Activated naive CD8-positive, alpha-beta T cell (primary cell): ENCODE data around the gene MEGF9.

Source experiments
- H3K27ac Mint-ChIP-seq: one replicate; pipeline ENCODE4 v1.8.0; 2021; ENCODE audit warnings: mixed read lengths
- H3K27me3 Mint-ChIP-seq: one replicate; pipeline ENCODE4 v1.8.0; 2021; ENCODE audit warnings: mixed read lengths
- H3K36me3 Mint-ChIP-seq: one replicate; pipeline ENCODE4 v1.8.0; 2021; ENCODE audit warnings: mixed read lengths
- H3K4me1 Mint-ChIP-seq: one replicate; pipeline ENCODE4 v1.8.0; 2021; ENCODE audit warnings: low read depth, mixed read lengths
- H3K4me3 Mint-ChIP-seq: one replicate; pipeline ENCODE4 v1.8.0; 2021; ENCODE audit warnings: mild to moderate bottlenecking, mixed read lengths
- H3K9me3 Mint-ChIP-seq: one replicate; pipeline ENCODE4 v1.8.0; 2021; ENCODE audit warnings: low read depth, mixed read lengths

Gene MEGF9

DNA sequence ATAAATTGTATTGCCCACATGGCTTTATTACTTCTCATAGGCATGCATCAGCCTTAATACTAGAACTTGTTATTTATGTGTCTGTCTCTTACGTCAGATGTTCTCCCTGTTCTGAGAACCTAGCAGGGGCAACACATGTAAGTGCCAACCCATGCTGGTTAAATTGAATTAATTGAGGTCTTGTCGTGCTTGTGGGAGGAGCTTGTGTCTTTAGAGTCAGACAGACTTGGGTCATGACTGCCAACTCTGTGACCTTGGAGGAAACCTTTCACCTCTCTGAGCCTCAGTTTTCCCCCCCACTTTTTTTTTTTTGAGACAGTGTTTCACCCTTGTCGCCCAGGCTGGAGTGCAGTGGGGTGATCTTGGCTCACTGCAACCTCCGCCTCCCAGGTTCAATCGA, 2.2 kb upstream of the MEGF9 start:
- no peaks in the 10 kb centered on the region for H3K36me3 Mint-ChIP-seq

DNA sequence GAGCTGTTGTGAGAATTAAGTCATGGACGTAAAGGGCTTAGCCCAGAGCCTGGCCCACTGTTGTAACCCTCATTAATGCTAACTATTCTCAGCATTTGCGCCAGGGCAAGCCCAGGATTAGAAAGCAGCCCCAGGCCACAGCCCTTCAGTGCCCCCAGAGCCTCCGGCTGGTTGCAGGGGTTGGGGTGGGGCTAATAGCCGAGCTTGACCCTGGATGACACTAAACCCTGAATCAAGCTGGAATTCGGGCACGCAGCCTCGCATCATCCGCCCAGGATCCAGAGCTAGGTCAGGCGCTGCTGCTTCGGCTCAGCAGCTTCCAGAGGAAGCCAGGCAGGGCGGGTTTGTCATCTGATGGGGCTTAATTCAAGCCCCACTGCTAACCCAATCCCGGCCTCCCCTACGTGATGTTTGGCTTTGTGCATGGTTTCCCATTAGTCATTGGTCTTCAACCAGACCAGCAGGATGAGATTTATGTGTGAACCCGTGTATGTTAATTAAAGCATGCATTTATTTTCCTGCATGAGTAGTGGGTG, 1.2 kb upstream of the MEGF9 start:
- peak overlapping the region; percentile 82 for H3K4me3 Mint-ChIP-seq
- no peaks in the 10 kb centered on the region for H3K9me3 Mint-ChIP-seq
- H3K36me3 Mint-ChIP-seq = no peaks in the 10 kb centered on the region
- H3K4me1 Mint-ChIP-seq = peaks cover 31% of the 10 kb centered on the region
- no peak overlapping the region for H3K27ac Mint-ChIP-seq
- H3K27me3 Mint-ChIP-seq = no peaks in the 10 kb centered on the region

More for the DNA sequence above, 2.2 kb upstream of the MEGF9 start:
- no peaks in the 10 kb centered on the region for H3K9me3 Mint-ChIP-seq
- peaks cover 21% of the 10 kb centered on the region for H3K4me1 Mint-ChIP-seq
- H3K4me3 Mint-ChIP-seq = peak overlapping the region; percentile 6
- H3K27me3 Mint-ChIP-seq = no peaks in the 10 kb centered on the region
- no peak overlapping the region for H3K27ac Mint-ChIP-seq

DNA sequence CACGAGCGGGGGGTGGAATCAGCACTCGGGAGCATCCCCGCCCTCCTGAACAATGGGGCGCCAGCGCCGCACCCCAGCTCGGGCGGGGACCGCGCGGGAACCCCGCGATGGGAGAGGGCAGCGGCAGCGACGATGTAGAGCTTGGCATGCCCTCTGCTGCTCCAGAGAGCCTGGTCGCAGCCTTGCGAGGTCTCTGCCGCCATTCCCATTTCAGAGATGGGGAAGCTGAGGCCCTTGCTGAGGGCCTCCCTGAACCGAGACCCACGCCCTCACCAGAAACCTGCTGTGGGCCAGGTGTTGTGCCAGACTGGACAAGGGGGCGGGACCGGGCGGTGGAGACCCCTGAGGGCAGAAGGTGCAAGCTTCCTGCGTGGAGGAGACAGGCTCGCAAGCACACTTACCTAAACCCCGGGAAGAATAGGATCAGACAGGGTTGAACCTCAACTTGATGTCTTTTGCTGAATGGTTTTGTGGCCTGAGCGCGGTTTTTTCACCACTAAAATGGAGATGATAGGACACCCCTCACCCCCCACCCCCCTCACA, 647 bp upstream of the MEGF9 start:
- peak overlapping the region; percentile 82 for H3K4me3 Mint-ChIP-seq
- H3K27me3 Mint-ChIP-seq = no peaks in the 10 kb centered on the region
- H3K9me3 Mint-ChIP-seq = no peaks in the 10 kb centered on the region
- no peaks in the 10 kb centered on the region for H3K36me3 Mint-ChIP-seq
- H3K4me1 Mint-ChIP-seq = peaks cover 34% of the 10 kb centered on the region
- peak overlapping the region; percentile 28 for H3K27ac Mint-ChIP-seq

DNA sequence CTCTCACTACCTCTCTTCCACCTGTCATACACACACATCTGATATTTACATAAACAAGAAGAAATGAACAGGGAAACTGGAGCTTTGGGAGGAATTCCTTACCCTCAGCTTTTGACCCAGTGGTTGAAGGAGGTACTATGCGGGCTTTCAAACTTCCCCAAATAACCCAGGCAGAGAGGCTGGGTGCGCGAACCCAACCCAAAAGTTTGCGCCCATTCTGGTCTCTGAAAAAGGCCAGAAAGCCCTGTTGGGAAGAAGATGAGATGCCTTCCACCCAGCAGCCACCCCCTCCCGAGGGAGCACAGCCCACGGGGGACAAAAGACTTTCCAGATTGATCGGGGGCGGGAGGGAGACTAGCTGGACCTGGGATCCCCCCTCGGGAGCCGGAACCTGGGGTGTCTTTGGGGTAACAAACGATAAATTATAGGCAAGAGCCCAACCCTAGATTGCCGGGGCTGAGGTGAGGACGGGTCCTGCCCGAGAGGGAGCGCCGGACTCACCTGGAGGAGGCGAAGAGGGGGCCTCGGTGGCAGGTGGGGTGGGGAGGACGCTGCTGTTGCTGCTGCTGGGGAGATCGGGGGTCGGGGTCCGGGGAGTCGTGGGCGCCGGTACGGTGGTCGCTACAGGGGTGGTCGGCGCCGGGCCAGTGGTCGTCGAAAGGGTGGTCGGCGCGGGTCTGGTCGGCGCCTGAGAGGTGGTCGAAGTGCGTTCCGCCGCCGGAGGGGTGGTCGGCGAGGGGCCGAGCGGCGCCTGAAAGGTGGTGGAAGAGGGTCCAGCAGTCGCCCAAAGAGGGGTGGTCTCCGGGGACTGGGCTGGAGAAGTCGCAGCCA, 798 bp downstream of the MEGF9 start:
- H3K27me3 Mint-ChIP-seq = no peaks in the 10 kb centered on the region
- peak overlapping the region; percentile 75 for H3K27ac Mint-ChIP-seq
- H3K9me3 Mint-ChIP-seq = no peaks in the 10 kb centered on the region
- H3K4me1 Mint-ChIP-seq = peaks cover 38% of the 10 kb centered on the region
- no peaks in the 10 kb centered on the region for H3K36me3 Mint-ChIP-seq
- H3K4me3 Mint-ChIP-seq = peak overlapping the region; percentile 87

DNA sequence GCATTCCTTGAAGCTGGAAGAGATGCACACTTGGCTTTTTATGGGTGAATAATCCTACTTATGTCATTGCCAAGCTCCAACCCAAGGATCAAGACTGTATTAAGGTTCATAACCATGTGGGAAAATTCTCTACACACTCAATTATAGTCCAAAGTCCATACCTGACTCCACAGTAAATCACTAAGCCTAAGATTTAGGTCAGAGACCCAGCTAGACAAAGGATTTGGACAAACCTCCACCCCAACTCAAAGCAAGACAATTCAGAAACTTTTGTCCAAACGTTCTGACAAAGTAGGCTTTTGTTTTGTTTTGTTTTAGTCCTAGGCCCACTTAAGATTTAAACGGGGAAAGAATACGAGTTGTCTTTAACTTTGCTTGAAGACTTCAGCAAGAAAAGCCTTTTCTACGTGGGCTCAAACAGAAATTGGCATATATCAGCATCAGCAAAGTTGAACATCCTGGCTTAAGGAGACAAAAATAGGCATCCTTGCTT, 1.7 kb downstream of the MEGF9 start:
- Mint-ChIP-seq H3K27ac (peak overlapping the region; percentile 75), H3K36me3 (no peaks in the 10 kb centered on the region), H3K4me3 (peak overlapping the region; percentile 87), H3K9me3 (no peaks in the 10 kb centered on the region), H3K4me1 (peaks cover 39% of the 10 kb centered on the region), H3K27me3 (no peaks in the 10 kb centered on the region)

DNA sequence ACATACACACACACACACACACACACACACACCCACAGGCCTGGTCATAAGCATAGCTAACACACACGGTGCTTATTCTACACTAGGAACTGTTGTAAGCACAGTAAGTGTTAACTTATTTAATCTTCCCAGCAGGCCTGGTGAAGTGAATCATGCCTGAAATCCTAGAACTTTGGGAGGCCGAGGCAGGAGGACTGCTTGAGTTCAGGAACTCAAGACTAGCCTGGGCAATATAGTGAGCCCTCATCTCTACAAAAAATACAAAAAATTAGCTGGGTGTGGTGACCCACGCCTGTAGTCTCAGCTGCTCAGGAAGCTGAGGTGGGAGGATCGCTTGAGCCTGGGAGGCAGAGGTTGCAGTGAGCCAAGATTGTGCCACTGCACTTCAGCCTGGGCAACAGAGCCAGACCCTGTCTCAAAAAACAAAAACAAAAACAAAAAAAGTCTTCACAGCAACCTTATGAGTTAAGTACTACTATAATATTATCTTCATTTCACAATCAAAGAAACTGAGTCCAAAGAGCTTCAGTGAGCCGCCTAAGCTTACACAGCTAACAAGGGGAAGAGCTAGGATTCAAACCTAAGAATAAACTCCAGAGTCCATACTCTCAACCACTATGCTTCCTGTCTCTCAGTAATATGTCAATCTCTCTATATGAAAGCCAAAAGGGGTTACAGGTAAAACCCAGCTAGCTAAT, 2.3 kb downstream of the MEGF9 start:
- Mint-ChIP-seq H3K9me3 (no peaks in the 10 kb centered on the region), H3K4me1 (peaks cover 42% of the 10 kb centered on the region), H3K27me3 (no peaks in the 10 kb centered on the region), H3K36me3 (no peaks in the 10 kb centered on the region), H3K27ac (peak overlapping the region; percentile 52), H3K4me3 (peak overlapping the region; percentile 87)

DNA sequence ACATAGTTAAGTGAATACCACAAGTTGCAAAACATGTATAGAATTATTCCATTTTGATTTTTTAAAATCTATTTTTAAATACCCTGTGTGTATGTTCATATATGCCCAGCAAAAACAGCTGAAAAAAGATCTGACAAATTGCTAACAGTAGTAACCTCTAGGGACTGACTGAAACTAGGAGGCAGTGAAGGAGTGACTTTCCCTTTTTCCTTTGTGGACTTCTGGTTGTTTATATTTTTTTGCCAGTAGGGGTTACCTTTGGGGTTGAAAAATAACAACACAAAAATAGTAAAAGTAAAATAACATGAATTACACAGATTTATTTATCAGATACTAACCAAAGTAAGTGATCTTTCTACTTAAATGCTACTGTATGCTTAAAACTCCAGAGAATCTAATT, 2.9 kb downstream of the MEGF9 start:
- Mint-ChIP-seq H3K27ac (peak overlapping the region; percentile 78), H3K9me3 (no peaks in the 10 kb centered on the region), H3K4me3 (peak overlapping the region; percentile 20), H3K4me1 (peaks cover 42% of the 10 kb centered on the region), H3K27me3 (no peaks in the 10 kb centered on the region), H3K36me3 (no peaks in the 10 kb centered on the region)

DNA sequence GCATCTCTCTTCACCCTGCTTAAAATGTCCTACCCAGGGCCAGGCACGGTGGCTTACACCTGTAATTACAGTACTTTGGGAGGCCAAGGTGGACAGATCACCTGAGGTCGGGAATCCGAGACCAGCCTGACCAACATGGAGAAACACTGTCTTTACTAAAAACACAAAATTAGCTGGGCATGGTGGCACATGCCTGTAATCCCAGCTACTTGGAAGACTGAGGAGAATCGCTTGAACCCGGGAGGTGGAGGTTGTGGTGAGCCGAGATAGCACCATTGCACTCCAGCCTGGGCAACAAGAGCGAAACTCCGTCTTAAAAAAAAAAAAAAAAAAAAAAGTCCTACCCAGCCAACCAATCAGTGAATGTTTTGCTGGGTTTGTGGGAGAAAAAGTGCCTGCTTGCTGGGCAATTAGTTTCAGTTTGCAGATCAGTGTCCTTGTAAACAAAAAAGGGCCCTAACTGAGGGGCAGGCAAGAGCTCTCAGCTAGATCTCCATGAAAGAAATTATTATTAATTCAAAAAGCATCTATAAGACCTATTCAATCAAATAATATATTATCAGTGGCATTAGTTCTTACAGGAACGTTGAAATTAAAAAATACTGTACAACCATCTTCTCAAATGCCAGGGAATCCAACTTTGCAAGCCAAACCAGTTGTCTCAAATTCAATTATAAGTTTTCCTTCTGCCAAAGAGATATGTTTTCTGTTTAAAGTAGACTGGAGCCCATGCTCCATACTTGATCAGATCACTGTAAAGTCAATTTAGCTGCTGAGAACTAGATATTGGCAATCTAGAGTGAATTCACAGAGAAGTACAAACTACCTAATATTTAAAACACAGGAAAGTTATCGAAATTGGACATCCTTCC, 3.9 kb downstream of the MEGF9 start:
- Mint-ChIP-seq H3K36me3 (no peaks in the 10 kb centered on the region), H3K27ac (peak overlapping the region; percentile 78), H3K9me3 (no peaks in the 10 kb centered on the region), H3K27me3 (no peaks in the 10 kb centered on the region), H3K4me3 (peak overlapping the region; percentile 77), H3K4me1 (peaks cover 43% of the 10 kb centered on the region)

DNA sequence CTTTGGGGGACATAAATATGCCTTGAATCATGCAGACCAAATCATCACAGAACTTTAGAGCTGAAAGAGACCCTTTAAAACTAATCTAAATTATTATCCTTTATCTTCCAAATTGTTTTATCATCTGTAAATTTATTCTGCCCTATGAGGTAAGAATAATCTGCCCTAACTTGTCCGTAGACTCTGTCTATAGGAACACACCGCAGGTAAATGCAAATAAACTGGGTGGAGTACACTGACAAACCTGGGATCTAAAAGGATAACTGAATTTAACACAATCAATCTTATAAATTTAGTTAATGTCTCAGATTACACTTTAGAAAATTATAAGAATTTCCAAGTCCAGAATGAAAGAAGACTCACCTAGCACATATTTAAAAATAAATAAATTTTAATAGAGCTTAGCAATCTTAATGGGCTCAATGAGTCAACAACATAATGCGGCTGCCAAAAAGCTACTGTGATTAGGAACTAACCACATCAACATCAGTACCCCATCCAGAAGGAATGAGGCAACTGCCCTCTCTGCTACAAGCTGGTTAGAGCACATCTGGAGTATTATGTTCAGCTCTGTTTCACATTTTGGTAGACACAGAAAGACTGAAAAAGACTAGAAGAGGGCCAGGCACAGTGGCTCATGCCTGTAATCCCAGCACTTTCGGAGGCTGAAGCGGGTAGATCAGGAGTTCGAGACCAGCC, 5.6 kb downstream of the MEGF9 start:
- peaks cover 41% of the 10 kb centered on the region for H3K4me1 Mint-ChIP-seq
- no peaks in the 10 kb centered on the region for H3K36me3 Mint-ChIP-seq
- no peaks in the 10 kb centered on the region for H3K27me3 Mint-ChIP-seq
- H3K27ac Mint-ChIP-seq = no peak overlapping the region
- H3K9me3 Mint-ChIP-seq = no peaks in the 10 kb centered on the region
- H3K4me3 Mint-ChIP-seq = peak overlapping the region; percentile 17

DNA sequence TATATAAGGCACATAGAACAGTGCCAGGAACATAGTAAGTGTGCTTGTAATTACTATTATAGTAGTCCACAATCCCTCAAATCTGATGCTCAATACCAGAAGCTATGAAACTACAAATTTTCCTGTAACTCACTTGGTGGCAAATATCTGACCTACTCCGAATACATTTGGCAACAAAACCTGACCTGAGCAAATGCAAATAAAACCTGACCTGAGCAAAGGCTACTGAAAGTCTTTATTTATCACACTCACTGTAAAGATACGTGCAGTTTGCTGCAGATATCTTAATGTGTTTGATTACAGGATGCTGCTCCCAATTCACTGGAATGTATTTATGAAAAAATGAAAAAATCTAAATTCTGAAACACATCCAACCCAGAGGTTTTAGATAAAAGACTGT, 7.1 kb downstream of the MEGF9 start:
- no peak overlapping the region for H3K4me3 Mint-ChIP-seq
- H3K27ac Mint-ChIP-seq = no peak overlapping the region
- H3K36me3 Mint-ChIP-seq = no peaks in the 10 kb centered on the region
- H3K27me3 Mint-ChIP-seq = no peaks in the 10 kb centered on the region
- H3K4me1 Mint-ChIP-seq = peaks cover 29% of the 10 kb centered on the region
- no peaks in the 10 kb centered on the region for H3K9me3 Mint-ChIP-seq

DNA sequence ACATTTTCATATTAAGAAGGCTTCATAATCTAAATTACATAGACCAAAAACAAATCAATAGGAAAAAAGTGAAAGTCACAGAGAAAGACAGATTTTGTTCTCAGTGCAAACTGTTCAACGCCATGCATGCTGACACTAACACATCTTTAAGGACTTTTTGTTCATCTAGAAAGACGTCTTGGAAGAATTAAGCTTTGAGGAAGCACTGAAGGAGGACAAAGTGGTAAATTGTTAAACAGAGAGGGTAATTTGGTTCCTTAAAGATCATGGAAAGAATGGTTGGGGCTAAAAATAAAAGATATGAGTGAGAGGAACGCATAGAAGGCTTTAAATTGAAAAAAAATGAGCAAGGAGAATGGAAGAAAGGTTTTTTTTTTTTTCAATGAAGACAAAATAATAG, 9.1 kb downstream of the MEGF9 start:
- Mint-ChIP-seq H3K4me3 (no peak overlapping the region), H3K27me3 (no peaks in the 10 kb centered on the region), H3K36me3 (peaks cover 2% of the 10 kb centered on the region), H3K4me1 (peaks cover 10% of the 10 kb centered on the region), H3K9me3 (no peaks in the 10 kb centered on the region), H3K27ac (no peak overlapping the region)

DNA sequence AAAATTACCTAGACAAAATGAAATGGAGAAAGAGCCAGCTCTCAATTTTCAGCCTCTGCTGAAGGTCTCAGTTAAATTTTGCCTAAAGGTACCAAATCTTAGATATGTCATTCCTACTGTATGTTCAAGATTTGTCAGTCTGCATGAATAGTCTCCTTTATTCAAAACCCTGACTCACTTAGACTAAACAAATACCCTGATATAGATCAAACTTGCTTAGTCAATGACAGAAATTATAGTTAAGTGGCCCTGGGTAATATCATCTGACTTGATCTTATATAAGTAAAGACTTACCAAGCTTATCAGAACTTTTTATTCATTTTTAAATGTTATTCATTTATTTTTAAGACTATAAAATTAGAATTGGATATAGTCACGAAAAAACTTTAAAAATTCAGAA, 12.2 kb downstream of the MEGF9 start:
- no peaks in the 10 kb centered on the region for H3K9me3 Mint-ChIP-seq
- H3K4me1 Mint-ChIP-seq = peaks cover 3% of the 10 kb centered on the region
- no peak overlapping the region for H3K4me3 Mint-ChIP-seq
- H3K36me3 Mint-ChIP-seq = peaks cover 6% of the 10 kb centered on the region
- no peaks in the 10 kb centered on the region for H3K27me3 Mint-ChIP-seq
- H3K27ac Mint-ChIP-seq = no peak overlapping the region

DNA sequence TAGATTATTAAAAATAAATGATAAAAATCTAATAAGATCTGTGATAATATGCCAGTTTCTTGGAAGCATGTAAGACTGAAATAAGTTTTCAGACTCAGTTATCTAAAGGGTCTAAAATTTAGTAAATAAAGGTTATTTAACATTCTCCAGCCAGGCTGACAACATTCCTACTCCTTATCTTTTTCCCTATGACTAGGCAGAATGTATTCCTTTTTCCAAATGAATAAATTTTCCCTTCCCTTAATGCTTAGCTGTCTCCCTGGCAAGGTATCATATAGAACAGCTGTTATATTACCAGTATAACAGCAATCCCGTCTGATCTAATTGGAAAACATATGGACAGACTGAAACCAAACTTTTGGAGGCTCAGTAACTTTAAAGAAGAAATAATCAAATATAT, 13.0 kb downstream of the MEGF9 start:
- Mint-ChIP-seq H3K4me3 (no peak overlapping the region), H3K27ac (no peak overlapping the region), H3K4me1 (peaks cover 5% of the 10 kb centered on the region), H3K9me3 (no peaks in the 10 kb centered on the region), H3K36me3 (peaks cover 6% of the 10 kb centered on the region), H3K27me3 (no peaks in the 10 kb centered on the region)

DNA sequence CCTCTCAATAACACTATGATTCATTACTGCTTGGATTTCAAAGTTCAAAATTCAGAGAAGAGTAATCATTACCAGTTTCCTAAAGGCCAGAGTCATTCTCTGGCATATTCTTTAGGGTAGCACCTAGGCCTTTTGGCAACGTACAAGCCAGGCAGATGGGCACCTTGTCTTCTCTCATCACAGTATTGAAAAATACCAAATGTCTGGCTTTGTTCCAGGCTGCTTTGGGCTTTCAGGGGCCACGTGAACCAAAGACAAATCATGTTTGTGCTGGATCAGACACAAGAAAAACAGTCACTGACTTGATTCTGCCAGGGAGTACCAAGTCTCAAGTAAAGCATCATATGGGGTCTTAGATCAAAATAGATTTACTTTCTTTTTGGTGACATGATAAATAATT, 15.5 kb downstream of the MEGF9 start:
- peaks cover 17% of the 10 kb centered on the region for H3K4me1 Mint-ChIP-seq
- no peak overlapping the region for H3K27ac Mint-ChIP-seq
- H3K36me3 Mint-ChIP-seq = peaks cover 7% of the 10 kb centered on the region
- no peaks in the 10 kb centered on the region for H3K9me3 Mint-ChIP-seq
- H3K4me3 Mint-ChIP-seq = no peak overlapping the region
- H3K27me3 Mint-ChIP-seq = no peaks in the 10 kb centered on the region
